ENCODE results near the gene DYNC1H1. TPM values are rescaled to one million over a fixed set of nuclear protein-coding genes. Genes with fewer than 3 reads are reported as not detected.
"Not testable (repeated sequence)": the region's sequence is repeated elsewhere in the genome, so short reads cannot be mapped to it uniquely, and the experiment has no call there.

Gene DYNC1H1
- total RNA-seq, 3 donors from 2014 or later, result 198 to 211 (median 204) TPM

DNA sequence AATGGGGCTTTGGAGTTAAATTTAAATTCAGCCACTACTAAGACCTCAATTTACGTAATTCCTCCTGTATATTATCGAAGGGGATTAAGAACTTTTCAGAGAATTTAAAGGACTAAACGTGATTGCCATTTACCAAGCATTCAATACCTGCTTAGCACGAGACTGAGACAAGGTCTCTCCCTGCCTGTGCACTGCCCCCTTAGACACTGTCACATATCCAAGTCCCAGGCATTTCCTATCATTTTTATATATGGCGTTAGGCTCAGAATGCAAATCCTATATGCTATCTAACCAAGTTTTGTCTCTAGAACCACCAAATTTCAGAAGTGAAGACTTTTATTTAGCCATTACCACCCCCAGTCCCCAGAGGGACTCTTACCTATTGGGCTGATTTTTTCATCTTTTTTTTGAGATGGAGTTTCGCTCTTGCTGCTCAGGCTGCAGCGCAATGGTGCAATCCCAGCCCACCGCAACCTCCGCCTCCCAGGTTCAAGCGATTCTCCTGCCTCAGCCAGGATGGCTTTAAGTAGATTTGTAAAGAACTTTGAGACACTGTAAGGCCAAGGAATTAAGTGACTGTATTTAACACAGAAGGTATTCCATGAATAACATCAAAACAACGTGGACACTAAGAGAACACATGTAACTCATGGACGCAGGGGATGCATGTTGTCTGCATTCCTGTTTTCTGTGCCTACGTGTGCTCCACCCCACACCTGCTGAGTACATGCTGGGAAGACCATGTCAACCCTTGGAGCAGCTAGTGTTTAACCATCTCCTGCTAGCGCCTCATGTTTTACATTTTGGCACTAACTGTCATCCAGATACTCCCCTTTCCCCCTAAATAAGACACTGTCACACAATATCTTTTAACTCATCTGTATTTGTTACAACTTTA, 116.1 kb downstream of the DYNC1H1 start:
- DNase-seq, result no peak
- H3K27me3 Mint-ChIP-seq (ENCODE audit: low read depth), result no peaks in the 10 kb centered on the region
- H3K9me3 Mint-ChIP-seq, result no peaks in the 10 kb centered on the region
- H3K4me1 Mint-ChIP-seq (ENCODE audit: low read depth), result peaks cover 47% of the 10 kb centered on the region
- H3K4me3 Mint-ChIP-seq, result peak overlapping the region; percentile 33
- no peak for ATAC-seq
- peaks cover 68% of the 10 kb centered on the region for H3K36me3 Mint-ChIP-seq (ENCODE audit: insufficient read depth)

- DNase-seq (no peak), ATAC-seq (no peak)
- Mint-ChIP-seq H3K4me1 (ENCODE audit: low read depth) (peaks cover 50% of the 10 kb centered on the region), H3K4me3 (peak overlapping the region; percentile 99), H3K9me3 (no peaks in the 10 kb centered on the region), H3K27me3 (ENCODE audit: low read depth) (no peaks in the 10 kb centered on the region), H3K36me3 (ENCODE audit: insufficient read depth) (peaks cover 77% of the 10 kb centered on the region)
These were observed 117.1 kb downstream of the DYNC1H1 start for GRCh38 chr14:102081231-102082080.

- not testable (repeated sequence) for ATAC-seq; H3K27me3 Mint-ChIP-seq (ENCODE audit: low read depth); DNase-seq; H3K9me3 Mint-ChIP-seq
- peak overlapping the region; percentile 99 for H3K4me3 Mint-ChIP-seq
- H3K4me1 Mint-ChIP-seq (ENCODE audit: low read depth), result peaks cover 63% of the 10 kb centered on the region
- peaks cover 66% of the 10 kb centered on the region for H3K36me3 Mint-ChIP-seq (ENCODE audit: insufficient read depth)
These were observed 120.1 kb downstream of the DYNC1H1 start for GRCh38 chr14:102084522-102084921.

- peaks cover 66% of the 10 kb centered on the region for H3K4me1 Mint-ChIP-seq (ENCODE audit: low read depth)
- ATAC-seq, result no peak
- no peak for DNase-seq
- H3K9me3 Mint-ChIP-seq, result no peaks in the 10 kb centered on the region
- no peaks in the 10 kb centered on the region for H3K27me3 Mint-ChIP-seq (ENCODE audit: low read depth)
- peaks cover 62% of the 10 kb centered on the region for H3K36me3 Mint-ChIP-seq (ENCODE audit: insufficient read depth)
- peak overlapping the region; percentile 99 for H3K4me3 Mint-ChIP-seq
These were observed 120.6 kb downstream of the DYNC1H1 start for GRCh38 chr14:102084931-102085330.

DNA sequence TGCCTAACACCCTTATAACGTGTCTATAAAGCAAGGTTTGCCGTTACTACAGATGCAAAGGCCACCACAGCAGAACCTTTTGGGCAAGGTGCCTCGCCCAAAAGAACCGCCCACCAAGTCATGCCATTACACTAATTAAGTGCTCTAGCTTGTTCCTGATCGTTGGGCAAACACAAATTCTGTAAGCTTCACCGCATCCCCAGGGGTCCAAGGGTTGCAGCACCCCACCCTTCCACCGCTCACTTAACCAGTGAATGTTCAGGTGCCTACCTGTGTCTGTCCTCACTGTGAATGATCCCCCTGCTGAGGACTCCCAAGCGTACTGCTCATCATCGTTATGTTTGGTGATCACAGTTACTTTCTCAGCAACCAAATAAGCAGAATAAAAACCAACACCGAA, 121.1 kb downstream of the DYNC1H1 start:
- no peaks in the 10 kb centered on the region for H3K9me3 Mint-ChIP-seq
- DNase-seq, result no peak
- H3K36me3 Mint-ChIP-seq (ENCODE audit: insufficient read depth), result peaks cover 56% of the 10 kb centered on the region
- H3K4me1 Mint-ChIP-seq (ENCODE audit: low read depth), result peaks cover 68% of the 10 kb centered on the region
- no peak for ATAC-seq
- no peaks in the 10 kb centered on the region for H3K27me3 Mint-ChIP-seq (ENCODE audit: low read depth)
- peak overlapping the region; percentile 99 for H3K4me3 Mint-ChIP-seq

DNA sequence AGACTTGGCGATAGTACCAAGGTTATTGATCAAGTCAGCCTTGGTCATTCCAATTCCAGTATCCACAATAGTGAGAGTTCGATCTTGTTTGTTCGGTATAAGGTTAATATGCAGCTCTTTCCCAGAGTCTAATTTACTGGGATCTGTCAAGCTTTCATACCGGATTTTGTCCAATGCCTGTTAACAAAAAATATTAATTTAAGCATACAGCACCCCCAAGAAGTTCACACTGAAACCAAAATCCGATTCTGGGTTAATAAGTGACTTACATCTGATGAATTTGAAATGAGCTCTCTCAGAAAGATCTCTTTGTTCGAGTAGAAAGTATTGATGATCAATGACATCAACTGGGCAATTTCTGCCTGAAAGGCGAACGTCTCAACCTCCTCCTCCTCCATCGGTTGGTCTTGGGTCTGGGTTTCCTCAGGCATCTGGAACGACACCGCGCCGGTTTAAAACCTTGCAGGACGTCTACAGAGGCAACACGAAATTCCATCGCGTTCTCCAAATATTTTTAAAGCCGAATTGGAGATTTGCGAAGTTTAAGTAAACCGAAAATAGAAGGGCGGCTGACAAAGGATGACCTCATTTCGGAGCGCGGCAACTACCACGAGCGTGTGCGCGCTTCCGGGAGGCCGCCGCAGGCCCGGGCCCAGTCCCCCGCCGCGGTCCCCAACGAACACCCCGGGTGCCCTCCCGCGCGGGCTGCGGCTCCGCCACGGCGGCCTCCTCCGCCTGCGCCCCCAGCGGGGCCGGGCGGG, 121.8 kb downstream of the DYNC1H1 start:
- ATAC-seq (peak; percentile 41 to 60), DNase-seq (peak; percentile 55)
- peaks cover 66% of the 10 kb centered on the region for H3K4me1 Mint-ChIP-seq (ENCODE audit: low read depth)
- no peaks in the 10 kb centered on the region for H3K9me3 Mint-ChIP-seq
- peaks cover 50% of the 10 kb centered on the region for H3K36me3 Mint-ChIP-seq (ENCODE audit: insufficient read depth)
- H3K4me3 Mint-ChIP-seq, result peak overlapping the region; percentile 99
- no peaks in the 10 kb centered on the region for H3K27me3 Mint-ChIP-seq (ENCODE audit: low read depth)

GRCh38 chr14:102086709-102086971, 122.3 kb downstream of the DYNC1H1 start:
- ATAC-seq (no peak), DNase-seq (no peak)
- Mint-ChIP-seq H3K4me3 (peak overlapping the region; percentile 85), H3K9me3 (no peaks in the 10 kb centered on the region), H3K27me3 (ENCODE audit: low read depth) (no peaks in the 10 kb centered on the region), H3K36me3 (ENCODE audit: insufficient read depth) (peaks cover 45% of the 10 kb centered on the region), H3K4me1 (ENCODE audit: low read depth) (peaks cover 61% of the 10 kb centered on the region)

DNA sequence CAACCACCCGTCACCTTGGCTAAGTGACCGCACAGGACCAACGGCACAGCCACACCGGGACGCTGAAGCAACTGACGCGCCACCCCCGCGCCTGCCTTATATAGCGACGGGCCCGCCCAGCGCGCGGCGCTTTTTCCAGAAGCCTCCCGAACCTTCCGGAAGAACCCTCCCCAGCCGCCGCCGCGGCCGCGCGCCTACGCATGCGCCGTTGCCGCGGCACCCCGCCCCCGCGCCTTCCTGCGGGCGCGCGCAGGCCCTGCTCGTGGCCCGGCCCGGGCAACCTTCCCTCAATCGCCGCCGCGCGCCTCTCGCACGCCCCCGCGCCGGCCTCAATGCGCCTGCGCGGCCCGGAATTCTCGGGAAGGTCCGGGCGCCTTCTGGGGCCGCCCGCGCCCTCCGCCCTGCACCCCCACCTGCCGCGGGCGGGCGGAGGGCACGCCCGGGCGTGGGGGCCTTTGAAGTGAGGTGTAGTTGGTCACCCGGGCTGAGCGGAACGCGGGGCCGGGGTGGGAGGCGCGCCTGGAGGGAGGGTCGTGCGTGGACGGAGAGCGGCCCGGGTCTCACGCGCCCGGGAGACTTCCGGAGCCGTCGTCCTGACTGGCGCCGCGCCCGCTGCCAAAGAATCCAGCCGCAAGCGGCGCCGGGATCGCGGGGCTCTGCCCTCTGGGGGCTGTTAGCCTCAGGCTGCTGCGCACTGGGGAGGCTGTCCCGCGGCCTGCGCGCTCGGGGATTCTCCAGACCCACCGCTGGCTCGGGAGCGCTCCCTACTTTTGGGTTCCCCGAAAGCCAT, 122.8 kb downstream of the DYNC1H1 start, which contains the start of gene HSP90AA1:
Gene HSP90AA1 (minus strand): TSS at position 73 of the 790 bp plus-strand sequence. CDS start 666 bp downstream, outside the sequence.
- Mint-ChIP-seq H3K4me1 (ENCODE audit: low read depth) (peaks cover 55% of the 10 kb centered on the region), H3K9me3 (no peaks in the 10 kb centered on the region), H3K36me3 (ENCODE audit: insufficient read depth) (peaks cover 40% of the 10 kb centered on the region), H3K4me3 (peak within 1 kb of the TSS; percentile 99), H3K27me3 (ENCODE audit: low read depth) (no peaks in the 10 kb centered on the region)
- DNase-seq, result peak; percentile 94
- ATAC-seq, result peak; percentile 80 to 81

DNA sequence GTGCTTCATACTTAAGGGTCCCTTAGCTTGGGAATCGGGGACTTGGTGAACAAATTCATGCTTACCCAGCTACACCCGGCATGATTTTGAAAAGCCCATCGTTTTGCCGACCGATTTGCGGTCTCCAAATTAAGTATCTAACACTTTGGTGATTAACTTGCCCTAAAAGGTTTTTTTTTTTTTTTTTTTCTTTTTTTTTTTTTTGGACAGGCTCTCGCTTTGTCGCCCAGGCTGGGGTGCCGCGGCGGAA, 123.3 kb downstream of the DYNC1H1 start:
- Mint-ChIP-seq H3K4me1 (ENCODE audit: low read depth) (peaks cover 50% of the 10 kb centered on the region), H3K4me3 (peak overlapping the region; percentile 86), H3K36me3 (ENCODE audit: insufficient read depth) (peaks cover 36% of the 10 kb centered on the region), H3K27me3 (ENCODE audit: low read depth) (no peaks in the 10 kb centered on the region), H3K9me3 (no peaks in the 10 kb centered on the region)
- DNase-seq (peak; percentile 16), ATAC-seq (peak in 1 of 2 donors; percentile 0)

DNA sequence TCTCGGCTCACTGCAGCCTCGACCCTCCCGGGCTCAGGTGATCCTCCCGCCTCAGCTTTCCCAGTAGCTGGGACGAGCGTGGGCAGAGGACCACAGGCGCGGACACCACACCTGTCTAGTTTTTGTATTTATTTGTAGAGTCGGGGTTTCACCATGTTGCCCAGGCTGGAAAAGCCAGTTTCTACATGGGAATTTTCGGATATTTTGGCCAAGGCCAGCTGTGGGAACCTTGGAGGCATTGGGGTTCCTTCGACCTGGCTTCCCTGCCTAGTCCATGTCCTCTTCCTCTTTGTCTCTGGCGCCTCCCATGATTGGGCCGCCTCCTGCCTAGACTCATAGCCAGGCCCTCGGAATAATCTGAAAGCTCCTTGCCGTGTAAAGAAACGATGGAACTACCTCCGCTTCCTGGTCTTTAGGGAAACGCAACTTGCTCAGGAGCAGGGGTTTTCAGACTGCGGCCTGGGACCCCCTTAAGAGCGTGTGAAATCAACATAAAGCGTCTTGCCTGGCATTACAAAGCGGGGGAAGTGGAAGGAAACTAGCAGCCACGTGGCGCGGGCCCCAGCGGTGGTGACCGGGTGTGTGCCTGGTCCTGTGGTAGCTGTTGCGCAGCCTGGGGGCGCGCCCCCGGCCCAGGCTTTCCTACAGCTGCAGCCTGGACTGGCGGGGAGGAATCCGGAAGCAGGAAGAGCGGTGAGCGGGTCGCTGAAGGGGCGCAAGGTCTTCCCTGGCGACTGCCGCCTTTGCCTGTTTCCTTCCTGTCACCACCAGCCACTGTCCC, 123.8 kb downstream of the DYNC1H1 start:
- DNase-seq (peak; percentile 57), ATAC-seq (peak in 1 of 2 donors; percentile 2)
- peaks cover 31% of the 10 kb centered on the region for H3K36me3 Mint-ChIP-seq (ENCODE audit: insufficient read depth)
- no peaks in the 10 kb centered on the region for H3K27me3 Mint-ChIP-seq (ENCODE audit: low read depth)
- peak overlapping the region; percentile 86 for H3K4me3 Mint-ChIP-seq
- H3K9me3 Mint-ChIP-seq, result no peaks in the 10 kb centered on the region
- H3K4me1 Mint-ChIP-seq (ENCODE audit: low read depth), result peaks cover 45% of the 10 kb centered on the region

- H3K4me1 Mint-ChIP-seq (ENCODE audit: low read depth), result peaks cover 29% of the 10 kb centered on the region
These were observed 125.4 kb downstream of the DYNC1H1 start for GRCh38 chr14:102089621-102090343.

DNA sequence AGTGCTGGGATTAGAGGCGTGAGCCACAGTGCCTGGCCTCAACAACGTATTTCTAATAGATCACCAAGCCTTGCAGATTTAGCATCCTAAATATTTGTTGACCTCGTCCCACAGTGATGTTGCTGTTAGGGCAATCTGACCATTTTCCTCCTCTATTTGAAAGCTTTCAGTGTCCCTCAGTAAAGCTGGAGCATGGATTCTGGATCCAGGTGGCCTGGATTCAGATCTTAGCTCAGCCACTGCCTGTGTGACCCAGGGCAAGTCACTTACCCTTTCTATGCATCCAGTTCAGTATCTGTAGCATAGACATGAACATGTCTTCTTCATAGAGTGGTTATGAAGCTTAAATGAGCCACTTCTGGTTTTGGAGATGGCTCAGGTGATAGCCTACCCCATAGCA, 126.3 kb downstream of the DYNC1H1 start:
- Mint-ChIP-seq H3K27me3 (ENCODE audit: low read depth) (no peaks in the 10 kb centered on the region), H3K4me1 (ENCODE audit: low read depth) (peaks cover 30% of the 10 kb centered on the region), H3K4me3 (no peak overlapping the region), H3K36me3 (ENCODE audit: insufficient read depth) (peaks cover 6% of the 10 kb centered on the region), H3K9me3 (no peaks in the 10 kb centered on the region)
- ATAC-seq (no peak), DNase-seq (no peak)

More at GRCh38 chr14:102089621-102090343, 125.4 kb downstream of the DYNC1H1 start:
- no peaks in the 10 kb centered on the region for H3K9me3 Mint-ChIP-seq
- DNase-seq (no peak), ATAC-seq (no peak)
- peak overlapping the region; percentile 86 for H3K4me3 Mint-ChIP-seq
- no peaks in the 10 kb centered on the region for H3K27me3 Mint-ChIP-seq (ENCODE audit: low read depth)
- peaks cover 16% of the 10 kb centered on the region for H3K36me3 Mint-ChIP-seq (ENCODE audit: insufficient read depth)

Data from activated T-cell treated with anti-CD3 and anti-CD28 coated beads, Interleukin-2, amount 50 U/mL, for 4 hours (primary cell).